Activated CD8-positive, alpha-beta T cell treated with anti-CD3 and anti-CD28 coated beads for 36 hours (primary cell): ENCODE measurements around the gene TICAM1. TPM values are rescaled to one million over a fixed set of nuclear protein-coding genes. Genes with fewer than 3 reads are reported as not detected.

Source experiments
- ATAC-seq: fragments of 200-7000 bp; cut with Tn5 transposase; one replicate; pipeline ENCODE4 v1.10.0; 2021; ENCODE audit warnings: mild to moderate bottlenecking, moderate library complexity
- CTCF ChIA-PET: fragments of 350-600 bp; sonication (Branson Sonifier 250); formaldehyde crosslinking; loops from one replicate; lab custom pipeline; 2021; ENCODE audit warnings: antibody characterized with exemption; lab: Charles Lee
- POLR2A ChIA-PET: fragments of 350-600 bp; sonication (Branson Sonifier 250); formaldehyde crosslinking; loops from one replicate; lab custom pipeline; 2021; ENCODE audit warnings: antibody characterized with exemption; lab: Charles Lee
- DNase-seq: peaks from one replicate; pipeline ENCODE4 v3.0.0-alpha.2; 2020
- H3K27ac Mint-ChIP-seq: one replicate; pipeline ENCODE4 v1.8.0; 2021; ENCODE audit warnings: mild to moderate bottlenecking, mixed read lengths
- H3K27me3 Mint-ChIP-seq: one replicate; pipeline ENCODE4 v1.8.0; 2021; ENCODE audit warnings: mixed read lengths
- H3K36me3 Mint-ChIP-seq: one replicate; pipeline ENCODE4 v1.8.0; 2021; ENCODE audit warnings: low read depth, mixed read lengths
- H3K4me1 Mint-ChIP-seq: one replicate; pipeline ENCODE4 v1.8.0; 2021; ENCODE audit warnings: low read depth, mixed read lengths
- H3K4me3 Mint-ChIP-seq: one replicate; pipeline ENCODE4 v1.8.0; 2021; ENCODE audit warnings: mild to moderate bottlenecking, moderate library complexity, mixed read lengths
- H3K9me3 Mint-ChIP-seq: one replicate; pipeline ENCODE4 v1.8.0; 2021; ENCODE audit warnings: mixed read lengths
- CTCF ChIP-seq: fragments of 200-600 bp; IDR thresholded peaks from one replicate; pipeline ENCODE4 v1.8.0; 2022; ENCODE audit warnings: antibody characterized with exemption, mild to moderate bottlenecking
- intact Hi-C: fragments of 100-400 bp; cut with micrococcal nuclease; formaldehyde crosslinking; loops from one replicate; pipeline ENCODE4 v1.10.0; 2022
- total RNA-seq, 2 experiments: library from RNA; stranded (reverse); gene quantifications; one replicate each; pipeline ENCODE4 v1.2.3, GENCODE V29; 2021

The TICAM1 gene
- total RNA-seq, 2 experiments from 2014 or later, result 17.4 to 17.5 TPM

GRCh38 chr19:4821265-4821664 is 10.2 kb downstream of the TICAM1 start:
- Mint-ChIP-seq H3K27ac (no peak overlapping the region), H3K4me1 (no peaks in the 10 kb centered on the region), H3K9me3 (no peaks in the 10 kb centered on the region), H3K36me3 (peaks cover 22% of the 10 kb centered on the region), H3K4me3 (no peak overlapping the region), H3K27me3 (no peaks in the 10 kb centered on the region)
- no peak for TF ChIP-seq CTCF
- CTCF ChIA-PET, result interaction anchor here (1.0 kb wide), 1 partner anchor 11 kb away, joined by 3 read pairs; no protein-coding TSS in a partner anchor
- intact Hi-C loops, result no loop called here
- DNase-seq (no peak), ATAC-seq (no peak)
- POLR2A ChIA-PET, result no interaction called here

DNA sequence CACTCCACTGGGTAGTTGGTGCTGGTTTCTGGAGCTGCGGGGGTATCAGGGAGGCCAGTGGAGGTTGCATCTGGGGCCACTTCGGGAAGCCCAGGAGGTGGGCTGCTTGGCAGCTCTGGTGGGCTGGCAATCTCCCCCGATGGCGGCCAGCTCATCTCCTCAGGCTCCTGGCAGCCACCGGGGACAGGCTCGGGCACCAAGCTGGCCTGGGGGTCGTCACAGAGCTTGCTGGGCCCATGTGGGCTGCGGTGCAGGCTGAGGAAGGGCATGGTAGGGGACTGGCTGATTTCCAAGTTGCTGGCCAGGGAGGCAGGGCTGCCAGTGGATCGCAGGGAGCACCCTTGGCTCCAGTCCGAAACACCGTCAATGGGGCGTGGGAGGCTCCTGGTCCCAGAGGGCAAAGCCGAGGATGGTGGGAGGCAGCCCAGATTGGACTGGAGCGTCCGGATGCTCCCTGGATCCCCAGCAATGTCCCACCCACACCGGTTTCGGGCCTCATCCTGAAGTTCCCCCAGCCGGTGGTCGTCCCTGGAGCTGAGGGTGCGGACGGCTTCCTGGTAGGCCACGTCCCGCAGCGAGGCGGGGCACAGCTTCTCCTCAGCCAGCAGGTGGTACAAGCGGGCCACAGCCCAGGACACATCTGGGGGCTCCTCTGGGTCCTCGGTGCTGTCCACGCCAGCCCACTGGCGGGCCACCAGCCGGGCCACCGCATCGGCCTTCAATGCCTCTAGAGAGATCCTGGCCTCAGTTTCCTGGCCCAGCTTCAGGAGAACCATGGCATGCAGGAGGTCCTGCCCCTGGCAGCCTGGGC is 13.8 kb downstream of the TICAM1 start:
- no peak for ATAC-seq
- CTCF ChIA-PET, result interaction anchor here (1.3 to 3.2 kb wide), 7 partner anchors 8 to 214 kb away, joined by 3 to 15 read pairs (median 5); no protein-coding TSS in a partner anchor
- intact Hi-C loops, result no loop called here
- TF ChIP-seq CTCF, result no peak
- Mint-ChIP-seq H3K9me3 (no peaks in the 10 kb centered on the region), H3K27ac (no peak overlapping the region), H3K36me3 (peaks cover 29% of the 10 kb centered on the region), H3K4me1 (peaks cover 10% of the 10 kb centered on the region), H3K4me3 (no peak overlapping the region), H3K27me3 (no peaks in the 10 kb centered on the region)
- POLR2A ChIA-PET, result interaction anchor here (0.6 to 1.7 kb wide), 3 partner anchors 13 to 152 kb away, joined by 3 to 4 read pairs (median 4); no protein-coding TSS in a partner anchor
- no peak for DNase-seq

GRCh38 chr19:4816950-4817278 is 14.6 kb downstream of the TICAM1 start:
- H3K9me3 Mint-ChIP-seq, result no peaks in the 10 kb centered on the region
- intact Hi-C loops, result no loop called here
- no peak overlapping the region for H3K27ac Mint-ChIP-seq
- H3K4me3 Mint-ChIP-seq, result no peak overlapping the region
- peaks cover 10% of the 10 kb centered on the region for H3K4me1 Mint-ChIP-seq
- no peak for TF ChIP-seq CTCF
- no peaks in the 10 kb centered on the region for H3K27me3 Mint-ChIP-seq
- ChIA-PET POLR2A (interaction anchor here (1.2 kb wide), 1 partner anchor 14 kb away, joined by 4 read pairs; no protein-coding TSS in a partner anchor), CTCF (interaction anchor here (1.2 to 3.2 kb wide), 6 partner anchors 13 to 214 kb away, joined by 3 to 15 read pairs (median 4); no protein-coding TSS in a partner anchor)
- ATAC-seq (no peak), DNase-seq (no peak)
- H3K36me3 Mint-ChIP-seq, result peaks cover 28% of the 10 kb centered on the region

- Mint-ChIP-seq H3K4me3 (no peak overlapping the region), H3K27ac (no peak overlapping the region), H3K27me3 (no peaks in the 10 kb centered on the region), H3K4me1 (peaks cover 12% of the 10 kb centered on the region), H3K36me3 (peaks cover 27% of the 10 kb centered on the region), H3K9me3 (no peaks in the 10 kb centered on the region)
- ChIA-PET CTCF (interaction anchor here (1.2 to 3.2 kb wide), 6 partner anchors 12 to 215 kb away, joined by 3 to 15 read pairs (median 4); no protein-coding TSS in a partner anchor), POLR2A (interaction anchor here (1.2 kb wide), 1 partner anchor 14 kb away, joined by 4 read pairs; no protein-coding TSS in a partner anchor)
- DNase-seq (no peak), ATAC-seq (no peak)
- no peak for TF ChIP-seq CTCF
- intact Hi-C loops, result no loop called here
Observed at GRCh38 chr19:4816202-4816949, 15.1 kb downstream of the TICAM1 start.
